ENCODE results near the gene MUC21. TPM values are rescaled to one million over a fixed set of nuclear protein-coding genes. Genes with fewer than 3 reads are reported as not detected.
"Not testable (repeated sequence)": the region's sequence is repeated elsewhere in the genome, so short reads cannot be mapped to it uniquely, and the experiment has no call there.

Gene MUC21
- total and polyA plus RNA-seq, 4 donors = 0.20 to 0.75 TPM; not detected in 2

- 79 to 80% methylated on average over 15 of the region's 15 CpGs for WGBS, 2 donors
- H3K4me1 ChIP-seq (ENCODE audit: control insufficient read depth in 1 of 2, insufficient read depth in 2 of 2, low read length in 2 of 2); H3K9me3 ChIP-seq (ENCODE audit: control insufficient read depth, low read length); ATAC-seq (ENCODE audit: low FRiP score); H3K4me3 ChIP-seq (ENCODE audit: low read length in 2 of 2); DNase-seq; H3K27me3 ChIP-seq (ENCODE audit: control insufficient read depth in 1 of 2, insufficient read depth in 2 of 2, low read length in 1 of 2); intact Hi-C loops (cut with DNase I); H3K36me3 ChIP-seq (ENCODE audit: control insufficient read depth in 1 of 2, insufficient read depth in 2 of 2, low read length in 1 of 2); H3K27ac ChIP-seq (ENCODE audit: low read depth in 1 of 2, low read length in 2 of 2): not testable (repeated sequence)
Measured at GRCh38 chr6:31021705-31022531, 38.4 kb downstream of the MUC21 start.

GRCh38 chr6:31025595-31025994 is 42.1 kb downstream of the MUC21 start:
- intact Hi-C loops (cut with DNase I) = no loop called here
- DNase-seq (no peak), ATAC-seq (ENCODE audit: low FRiP score) (no peak)
- Histone ChIP-seq H3K36me3 (ENCODE audit: control insufficient read depth in 1 of 2, insufficient read depth in 2 of 2, low read length in 1 of 2) (no peaks in the 10 kb centered on the region), H3K27ac (ENCODE audit: low read depth in 1 of 2, low read length in 2 of 2) (no peak overlapping the region), H3K4me1 (ENCODE audit: control insufficient read depth in 1 of 2, insufficient read depth in 2 of 2, low read length in 2 of 2) (no peaks in the 10 kb centered on the region), H3K27me3 (ENCODE audit: control insufficient read depth in 1 of 2, insufficient read depth in 2 of 2, low read length in 1 of 2) (peaks cover 0 to 1% of the 10 kb centered on the region in 2 donors), H3K9me3 (ENCODE audit: control insufficient read depth, low read length) (no peaks in the 10 kb centered on the region), H3K4me3 (ENCODE audit: low read length in 2 of 2) (no peak overlapping the region)
- 74 to 82% methylated on average over 4 of the region's 4 CpGs for WGBS, 2 donors

GRCh38 chr6:31031095-31031494 is 47.6 kb downstream of the MUC21 start:
- intact Hi-C loops (cut with DNase I) = no loop called here
- no peak overlapping the region for H3K4me3 ChIP-seq (ENCODE audit: low read length in 2 of 2)
- H3K36me3 ChIP-seq (ENCODE audit: control insufficient read depth in 1 of 2, insufficient read depth in 2 of 2, low read length in 1 of 2) = no peaks in the 10 kb centered on the region
- DNase-seq = no peak
- peaks cover 0 to 1% of the 10 kb centered on the region in 2 donors for H3K27me3 ChIP-seq (ENCODE audit: control insufficient read depth in 1 of 2, insufficient read depth in 2 of 2, low read length in 1 of 2)
- H3K4me1 ChIP-seq (ENCODE audit: control insufficient read depth in 1 of 2, insufficient read depth in 2 of 2, low read length in 2 of 2) = no peaks in the 10 kb centered on the region
- H3K9me3 ChIP-seq (ENCODE audit: control insufficient read depth, low read length) = no peaks in the 10 kb centered on the region
- no peak for ATAC-seq (ENCODE audit: low FRiP score)
- no peak overlapping the region for H3K27ac ChIP-seq (ENCODE audit: low read depth in 1 of 2, low read length in 2 of 2)
- WGBS, 2 donors = 89 to 90% methylated on average over 6 of the region's 6 CpGs

GRCh38 chr6:31033075-31033474 is 49.6 kb downstream of the MUC21 start:
- WGBS, 2 donors = 91 to 93% methylated on average over 4 of the region's 4 CpGs
- intact Hi-C loops (cut with DNase I) = no loop called here
- Histone ChIP-seq H3K9me3 (ENCODE audit: control insufficient read depth, low read length) (no peaks in the 10 kb centered on the region), H3K27ac (ENCODE audit: low read depth in 1 of 2, low read length in 2 of 2) (no peak overlapping the region), H3K36me3 (ENCODE audit: control insufficient read depth in 1 of 2, insufficient read depth in 2 of 2, low read length in 1 of 2) (no peaks in the 10 kb centered on the region), H3K4me3 (ENCODE audit: low read length in 2 of 2) (no peak overlapping the region), H3K4me1 (ENCODE audit: control insufficient read depth in 1 of 2, insufficient read depth in 2 of 2, low read length in 2 of 2) (no peaks in the 10 kb centered on the region), H3K27me3 (ENCODE audit: control insufficient read depth in 1 of 2, insufficient read depth in 2 of 2, low read length in 1 of 2) (peaks cover 0 to 1% of the 10 kb centered on the region in 2 donors)
- ATAC-seq (ENCODE audit: low FRiP score) (no peak), DNase-seq (no peak)

GRCh38 chr6:31035862-31036497 is 52.5 kb downstream of the MUC21 start:
- no peaks in the 10 kb centered on the region for H3K36me3 ChIP-seq (ENCODE audit: control insufficient read depth in 1 of 2, insufficient read depth in 2 of 2, low read length in 1 of 2)
- DNase-seq (no peak), ATAC-seq (ENCODE audit: low FRiP score) (no peak)
- WGBS, 2 donors = 38 to 40% methylated on average over 4 of the region's 4 CpGs
- H3K27me3 ChIP-seq (ENCODE audit: control insufficient read depth in 1 of 2, insufficient read depth in 2 of 2, low read length in 1 of 2) = no peaks in the 10 kb centered on the region
- intact Hi-C loops (cut with DNase I) = no loop called here
- no peak overlapping the region for H3K27ac ChIP-seq (ENCODE audit: low read depth in 1 of 2, low read length in 2 of 2)
- H3K4me3 ChIP-seq (ENCODE audit: low read length in 2 of 2) = no peak overlapping the region
- no peaks in the 10 kb centered on the region for H3K9me3 ChIP-seq (ENCODE audit: control insufficient read depth, low read length)
- H3K4me1 ChIP-seq (ENCODE audit: control insufficient read depth in 1 of 2, insufficient read depth in 2 of 2, low read length in 2 of 2) = no peaks in the 10 kb centered on the region

GRCh38 chr6:31037169-31037568 is 53.7 kb downstream of the MUC21 start:
- Histone ChIP-seq H3K4me3 (ENCODE audit: low read length in 2 of 2) (no peak overlapping the region), H3K4me1 (ENCODE audit: control insufficient read depth in 1 of 2, insufficient read depth in 2 of 2, low read length in 2 of 2) (no peaks in the 10 kb centered on the region), H3K9me3 (ENCODE audit: control insufficient read depth, low read length) (no peaks in the 10 kb centered on the region), H3K36me3 (ENCODE audit: control insufficient read depth in 1 of 2, insufficient read depth in 2 of 2, low read length in 1 of 2) (no peaks in the 10 kb centered on the region), H3K27ac (ENCODE audit: low read depth in 1 of 2, low read length in 2 of 2) (no peak overlapping the region), H3K27me3 (ENCODE audit: control insufficient read depth in 1 of 2, insufficient read depth in 2 of 2, low read length in 1 of 2) (no peaks in the 10 kb centered on the region)
- intact Hi-C loops (cut with DNase I) = no loop called here
- ATAC-seq (ENCODE audit: low FRiP score) = no peak
- DNase-seq = no peak
- WGBS, 2 donors = 68 to 76% methylated on average over 7 of the region's 7 CpGs

- no peaks in the 10 kb centered on the region for H3K27me3 ChIP-seq (ENCODE audit: control insufficient read depth in 1 of 2, insufficient read depth in 2 of 2, low read length in 1 of 2)
- ATAC-seq (ENCODE audit: low FRiP score) (no peak), DNase-seq (no peak)
- H3K36me3 ChIP-seq (ENCODE audit: control insufficient read depth in 1 of 2, insufficient read depth in 2 of 2, low read length in 1 of 2) = no peaks in the 10 kb centered on the region
- no peak overlapping the region for H3K4me3 ChIP-seq (ENCODE audit: low read length in 2 of 2)
- H3K4me1 ChIP-seq (ENCODE audit: control insufficient read depth in 1 of 2, insufficient read depth in 2 of 2, low read length in 2 of 2) = no peaks in the 10 kb centered on the region
- no peak overlapping the region for H3K27ac ChIP-seq (ENCODE audit: low read depth in 1 of 2, low read length in 2 of 2)
- WGBS, 2 donors = 37 to 45% methylated on average over 3 of the region's 3 CpGs
- intact Hi-C loops (cut with DNase I) = no loop called here
- H3K9me3 ChIP-seq (ENCODE audit: control insufficient read depth, low read length) = no peaks in the 10 kb centered on the region
Measured at GRCh38 chr6:31037682-31038081, 54.2 kb downstream of the MUC21 start.

GRCh38 chr6:31038559-31038958 is 55.0 kb downstream of the MUC21 start:
- no peaks in the 10 kb centered on the region for H3K36me3 ChIP-seq (ENCODE audit: control insufficient read depth in 1 of 2, insufficient read depth in 2 of 2, low read length in 1 of 2)
- DNase-seq (no peak), ATAC-seq (ENCODE audit: low FRiP score) (no peak)
- intact Hi-C loops (cut with DNase I) = no loop called here
- H3K4me3 ChIP-seq (ENCODE audit: low read length in 2 of 2) = no peak overlapping the region
- H3K9me3 ChIP-seq (ENCODE audit: control insufficient read depth, low read length) = no peaks in the 10 kb centered on the region
- no peaks in the 10 kb centered on the region for H3K4me1 ChIP-seq (ENCODE audit: control insufficient read depth in 1 of 2, insufficient read depth in 2 of 2, low read length in 2 of 2)
- 90 to 94% methylated on average over 8 of the region's 8 CpGs for WGBS, 2 donors
- no peak overlapping the region for H3K27ac ChIP-seq (ENCODE audit: low read depth in 1 of 2, low read length in 2 of 2)
- H3K27me3 ChIP-seq (ENCODE audit: control insufficient read depth in 1 of 2, insufficient read depth in 2 of 2, low read length in 1 of 2) = no peaks in the 10 kb centered on the region
